GM18867 (cell line): ENCODE data around the gene GRAP.

Experiments used
- ATAC-seq: cut with Tn5 transposase; IDR thresholded peaks from one replicate; pipeline ENCODE4 v1.9.1; 2021; ENCODE audit warnings: mild to moderate bottlenecking, moderate library complexity; ENCODE audit not compliant: unreplicated experiment

The GRAP gene

GRCh38 chr17:18986541-18987229, 60.1 kb downstream of the GRAP start:
- ATAC-seq = no peak

- no peak for ATAC-seq
Measured at GRCh38 chr17:18985475-18985874, 61.3 kb downstream of the GRAP start.

- ATAC-seq = no peak
Measured at GRCh38 chr17:18984273-18985114, 62.3 kb downstream of the GRAP start.

- no peak for ATAC-seq
Measured at GRCh38 chr17:18981642-18982424, 64.9 kb downstream of the GRAP start.

GRCh38 chr17:18981335-18981641, 65.5 kb downstream of the GRAP start:
- ATAC-seq = no peak

- no peak for ATAC-seq
Measured at GRCh38 chr17:18980682-18981334, 65.9 kb downstream of the GRAP start.

GRCh38 chr17:18978655-18979054, 68.1 kb downstream of the GRAP start:
- no peak for ATAC-seq

- no peak for ATAC-seq
Measured at GRCh38 chr17:18978050-18978449, 68.7 kb downstream of the GRAP start.

- no peak for ATAC-seq
Measured at GRCh38 chr17:18977646-18978045, 69.1 kb downstream of the GRAP start.

- ATAC-seq = no peak
Measured at GRCh38 chr17:18977021-18977420, 69.7 kb downstream of the GRAP start.

- no peak for ATAC-seq
Measured at GRCh38 chr17:18976201-18976600, 70.6 kb downstream of the GRAP start.

GRCh38 chr17:18975597-18975996, 71.2 kb downstream of the GRAP start:
- ATAC-seq = no peak

- ATAC-seq = no peak
Measured at GRCh38 chr17:18974407-18975149, 72.2 kb downstream of the GRAP start.

- no peak for ATAC-seq
Measured at GRCh38 chr17:18971801-18972200, 75.0 kb downstream of the GRAP start.
